HEK293 (cell line): Measurements from ENCODE around the gene ZNF710.

ENCODE experiments used
- CTCF ChIA-PET: fragments of 350-600 bp; formaldehyde crosslinking; extraction: SDS; loops from one replicate; lab custom pipeline; 2021; ENCODE audit warnings: antibody characterized with exemption; lab: Yijun Ruan, JAX
- POLR2A ChIA-PET: fragments of 300-600 bp; formaldehyde crosslinking; extraction: SDS; loops from one replicate; lab custom pipeline; 2020; ENCODE audit warnings: antibody characterized with exemption, inconsistent platforms; lab: Yijun Ruan, JAX
- H3K27ac ChIP-seq: fragments of 200-500 bp; sonication (Bioruptor generic); 2 replicates; pipeline ENCODE4 v1.5.1; 2014; ENCODE audit warnings: low read depth, low read length, control low read depth, inconsistent platforms; ENCODE audit errors: extremely low read depth
- H3K36me3 ChIP-seq, 2 experiments: fragments of 200-500 bp in 1 of 2; sonication (Bioruptor generic) in 1 of 2; 1 replicate in 1 of 2; 2 replicates in 1 of 2; pipeline ENCODE4 v1.5.1; 2014 to 2017; ENCODE audit warnings: inconsistent platforms in 2 of 2, low read length in 2 of 2; ENCODE audit not compliant: control insufficient read depth in 2 of 2, insufficient read depth in 1 of 2
- H3K4me1 ChIP-seq: fragments of 200-500 bp; sonication (Bioruptor generic); 2 replicates; pipeline ENCODE4 v1.5.1; 2014; ENCODE audit warnings: mild to moderate bottlenecking, low read length, inconsistent platforms; ENCODE audit not compliant: control insufficient read depth, insufficient read depth
- H3K4me3 ChIP-seq: 2 replicates; pipeline ENCODE4 v1.5.1; 2011; ENCODE audit warnings: low read depth, mild to moderate bottlenecking, control low read depth, low read length, moderate library complexity
- H3K9me3 ChIP-seq: fragments of 200-500 bp; sonication (Bioruptor generic); 2 replicates; pipeline ENCODE4 v1.5.1; 2014; ENCODE audit warnings: low read depth, low read length, inconsistent platforms; ENCODE audit not compliant: control insufficient read depth, insufficient read depth
- GFI1B ChIP-seq: fragments of 450-650 bp; formaldehyde crosslinking; IDR thresholded peaks from 2 replicates; pipeline ENCODE4 v1.5.1; 2016; ENCODE audit warnings: missing biosample characterization, missing genetic modification characterization
- KLF8 ChIP-seq: fragments of 450-650 bp; formaldehyde crosslinking; IDR thresholded peaks from 2 replicates; pipeline ENCODE4 v1.5.1; 2016; ENCODE audit warnings: missing biosample characterization, missing genetic modification characterization
- MZF1 ChIP-seq: fragments of 450-650 bp; formaldehyde crosslinking; IDR thresholded peaks from 2 replicates; pipeline ENCODE4 v1.5.1; 2017; ENCODE audit warnings: missing biosample characterization, missing genetic modification characterization, borderline replicate concordance
- OVOL3 ChIP-seq: fragments of 450-650 bp; formaldehyde crosslinking; IDR thresholded peaks from 2 replicates; pipeline ENCODE4 v1.5.1; 2016; ENCODE audit warnings: missing biosample characterization, missing genetic modification characterization
- PRDM2 ChIP-seq: fragments of 450-650 bp; formaldehyde crosslinking; IDR thresholded peaks from 2 replicates; pipeline ENCODE4 v1.5.1; 2016; ENCODE audit warnings: missing biosample characterization, missing genetic modification characterization, borderline replicate concordance
- ZBTB1 ChIP-seq: fragments of 450-650 bp; formaldehyde crosslinking; IDR thresholded peaks from 2 replicates; pipeline ENCODE4 v1.5.1; 2016; ENCODE audit warnings: missing biosample characterization, missing genetic modification characterization
- ZNF10 ChIP-seq: fragments of 450-650 bp; formaldehyde crosslinking; IDR thresholded peaks from 2 replicates; pipeline ENCODE4 v1.5.1; 2017; ENCODE audit warnings: missing biosample characterization, missing genetic modification characterization
- ZNF26 ChIP-seq: fragments of 450-650 bp; formaldehyde crosslinking; IDR thresholded peaks from 2 replicates; pipeline ENCODE4 v1.5.1; 2016; ENCODE audit warnings: missing biosample characterization, missing genetic modification characterization
- ZNF302 ChIP-seq: fragments of 450-650 bp; formaldehyde crosslinking; IDR thresholded peaks from 2 replicates; pipeline ENCODE4 v1.5.1; 2016; ENCODE audit warnings: missing biosample characterization, missing genetic modification characterization, low read depth
- ZNF366 ChIP-seq: fragments of 450-650 bp; formaldehyde crosslinking; conservative IDR thresholded peaks from 2 replicates; pipeline ENCODE4 v1.5.1; 2016; ENCODE audit warnings: missing biosample characterization, missing genetic modification characterization
- ZNF48 ChIP-seq: fragments of 450-650 bp; formaldehyde crosslinking; IDR thresholded peaks from 2 replicates; pipeline ENCODE4 v1.5.1; 2016; ENCODE audit warnings: missing biosample characterization, missing genetic modification characterization
- ZNF645 ChIP-seq: fragments of 450-650 bp; formaldehyde crosslinking; IDR thresholded peaks from 2 replicates; pipeline ENCODE4; 2016; ENCODE audit warnings: missing biosample characterization, missing genetic modification characterization
- ZNF677 ChIP-seq: fragments of 450-650 bp; IDR thresholded peaks from 2 replicates; pipeline ENCODE4 v1.5.0; 2018; ENCODE audit warnings: missing biosample characterization, mild to moderate bottlenecking, missing genetic modification characterization, moderate library complexity
- TF ChIP-seq, protein P1 (sequence below): fragments of 450-650 bp; formaldehyde crosslinking; IDR thresholded peaks from 2 replicates; pipeline ENCODE4 v1.5.1; 2016; ENCODE audit warnings: missing biosample characterization, missing genetic modification characterization, low read depth

The ZNF710 gene

GRCh38 chr15:90062973-90063769, 62.0 kb downstream of the ZNF710 start:
- Histone ChIP-seq H3K9me3 (no peaks in the 10 kb centered on the region), H3K4me3 (no peak overlapping the region), H3K27ac (no peak overlapping the region; the same call in 1 of the 2 replicates), H3K4me1 (peaks cover 4% of the 10 kb centered on the region), H3K36me3 (peaks cover 0 to 5% of the 10 kb centered on the region in 2 experiments; a peak in 1 of 3 replicates)
- TF ChIP-seq ZNF645 (tag by site-specific recombination) (no peak), KLF8 (tag by site-specific recombination) (no peak), PRDM2 (tag by site-specific recombination) (no peak), ZNF302 (tag by site-specific recombination) (no peak), ZNF366 (no peak), ZNF48 (tag by site-specific recombination) (no peak), ZNF10 (tag by site-specific recombination) (no peak), OVOL3 (tag by site-specific recombination) (no peak), GFI1B (no peak), MZF1 (no peak), ZNF677 (tag by site-specific recombination) (no peak), ZBTB1 (tag by site-specific recombination) (no peak), ZNF26 (no peak)
- TF ChIP-seq, protein P1, sequence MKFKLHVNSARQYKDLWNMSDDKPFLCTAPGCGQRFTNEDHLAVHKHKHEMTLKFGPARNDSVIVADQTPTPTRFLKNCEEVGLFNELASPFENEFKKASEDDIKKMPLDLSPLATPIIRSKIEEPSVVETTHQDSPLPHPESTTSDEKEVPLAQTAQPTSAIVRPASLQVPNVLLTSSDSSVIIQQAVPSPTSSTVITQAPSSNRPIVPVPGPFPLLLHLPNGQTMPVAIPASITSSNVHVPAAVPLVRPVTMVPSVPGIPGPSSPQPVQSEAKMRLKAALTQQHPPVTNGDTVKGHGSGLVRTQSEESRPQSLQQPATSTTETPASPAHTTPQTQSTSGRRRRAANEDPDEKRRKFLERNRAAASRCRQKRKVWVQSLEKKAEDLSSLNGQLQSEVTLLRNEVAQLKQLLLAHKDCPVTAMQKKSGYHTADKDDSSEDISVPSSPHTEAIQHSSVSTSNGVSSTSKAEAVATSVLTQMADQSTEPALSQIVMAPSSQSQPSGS (tag by site-specific recombination), result no peak
- CTCF ChIA-PET, result interaction anchor here (0.7 to 3.1 kb wide), 2 partner anchors 8 kb away, joined by 4 to 12 read pairs; no protein-coding TSS in a partner anchor
- POLR2A ChIA-PET, result no interaction called here
